HepG2 (cell line): Measurements from ENCODE around the gene KRTAP21-2. TPM values are rescaled to one million over a fixed set of nuclear protein-coding genes. Genes with fewer than 3 reads are reported as not detected.

ENCODE experiments used
- ATAC-seq: fragments of 200-7000 bp; cut with Tn5 transposase; 3 replicates; pipeline ENCODE4 v1.9.1; 2020; ENCODE audit warnings: mild to moderate bottlenecking, moderate library complexity
- BruUV-seq: library from RNA; stranded (reverse); fragments of 400-500 nt; replicated peaks from 2 replicates; lab custom pipeline; 2021; lab: Mats Ljungman, UMichigan
- CTCF ChIA-PET: fragments of 300-600 bp; formaldehyde crosslinking; extraction: SDS; loops from one replicate; lab custom pipeline; 2021; ENCODE audit warnings: low total read pairs, inconsistent platforms, low intra/inter-chr PET ratio; lab: Yijun Ruan, JAX
- POLR2A ChIA-PET: fragments of 350-600 bp; sonication (Branson Sonifier 250); formaldehyde crosslinking; loops from one replicate; lab custom pipeline; 2020; ENCODE audit warnings: antibody characterized with exemption, inconsistent platforms; lab: Yijun Ruan, JAX
- DNase-seq: peaks from one replicate; pipeline ENCODE4 v3.0.0-alpha.2; 2015; ENCODE audit warnings: low spot score
- FAIRE-seq: peaks from 3 replicates; lab custom pipeline; 2011; peaks lifted over from hg19 to GRCh38; lab: Jason Lieb, UNC
- H2AFZ ChIP-seq: one replicate; pipeline ENCODE4 v1.6.1; 2011; ENCODE audit warnings: low read length, inconsistent platforms
- H3K27ac ChIP-seq: fragments of 300-600 bp; 3 replicates; pipeline ENCODE4 v1.8.0; 2011; ENCODE audit warnings: mixed run types, mild to moderate bottlenecking, mixed read lengths, low read length, inconsistent platforms; ENCODE audit not compliant: insufficient read depth; ENCODE audit errors: extremely low read length
- H3K27me3 ChIP-seq, 2 experiments: fragments of 200-600 bp in 1 of 2; 2 replicates in 1 of 2; 3 replicates in 1 of 2; pipeline versions ENCODE4 v1.6.0 to v1.8.0; 2011; ENCODE audit warnings: low read length in 2 of 2, mild to moderate bottlenecking in 2 of 2, moderate library complexity in 2 of 2, inconsistent platforms in 1 of 2; ENCODE audit not compliant: insufficient read depth in 2 of 2, control insufficient read depth in 1 of 2
- H3K36me3 ChIP-seq, 2 experiments: fragments of 200-600 bp in 1 of 2; replicated peaks in 1 of 2; 2 replicates in 1 of 2; 3 replicates in 1 of 2; pipeline versions ENCODE4 v1.5.1 to v1.8.0; 2011; ENCODE audit warnings: low read length in 2 of 2, inconsistent platforms in 1 of 2; ENCODE audit not compliant: insufficient read depth in 2 of 2, control insufficient read depth in 1 of 2
- H3K4me1 ChIP-seq: 2 replicates; pipeline ENCODE4 v1.5.1; 2012; ENCODE audit warnings: low read length, inconsistent platforms; ENCODE audit not compliant: insufficient read depth
- H3K4me2 ChIP-seq: 2 replicates; pipeline ENCODE4 v1.6.0; 2011; ENCODE audit warnings: low read depth, low read length, inconsistent platforms
- H3K4me3 ChIP-seq, 3 experiments: fragments of 200-600 bp in 1 of 3; sonication (generic), shearing (Covaris generic) in 1 of 3; replicated peaks in 1 of 3; 2 replicates each; pipeline ENCODE4 v1.5.1; 2011 to 2016; ENCODE audit warnings: low read length in 3 of 3, inconsistent platforms in 2 of 3, low read depth in 2 of 3, mild to moderate bottlenecking in 2 of 3, control low read depth in 1 of 3, mixed read lengths in 1 of 3; ENCODE audit not compliant: insufficient read depth in 1 of 3
- H3K79me2 ChIP-seq: one replicate; pipeline ENCODE4 v1.6.1; 2011; ENCODE audit warnings: low read length, inconsistent platforms; ENCODE audit not compliant: insufficient read depth
- H3K9ac ChIP-seq: 2 replicates; pipeline ENCODE4 v1.6.0; 2011; ENCODE audit warnings: mild to moderate bottlenecking, low read depth, low read length, inconsistent platforms; ENCODE audit not compliant: insufficient read depth
- H3K9me3 ChIP-seq: 2 replicates; pipeline ENCODE4 v1.5.1; 2012; ENCODE audit warnings: mild to moderate bottlenecking, low read length
- H4K20me1 ChIP-seq: 2 replicates; pipeline ENCODE4 v1.6.0; 2011; ENCODE audit warnings: inconsistent platforms, mild to moderate bottlenecking, low read length, moderate library complexity; ENCODE audit not compliant: insufficient read depth
- CREB1 ChIP-seq, 2 experiments: fragments of 450-650 bp in 1 of 2; IDR thresholded peaks; 2 replicates each; pipeline ENCODE4 v1.6.1; 2016 to 2017; ENCODE audit warnings: control low read depth in 1 of 2, mild to moderate bottlenecking in 1 of 2, missing compliant biosample characterization in 1 of 2, missing genetic modification characterization in 1 of 2
- CREM ChIP-seq, 2 experiments: sonication (generic) in 1 of 2; formaldehyde crosslinking in 1 of 2; IDR thresholded peaks; 2 replicates each; pipeline versions ENCODE4 v1.4.0 to v1.6.1; 2016 to 2020; ENCODE audit warnings: antibody characterized with exemption in 1 of 2, mild to moderate bottlenecking in 1 of 2, missing genetic modification reagents in 1 of 2
- ETV6 ChIP-seq: sonication (generic); formaldehyde crosslinking; conservative IDR thresholded peaks from 2 replicates; pipeline ENCODE4 v1.4.0; 2020; ENCODE audit warnings: missing genetic modification reagents
- GRHL1 ChIP-seq: sonication (generic); formaldehyde crosslinking; conservative IDR thresholded peaks from 2 replicates; pipeline ENCODE4 v1.8.0; 2022; ENCODE audit warnings: missing genetic modification reagents
- RFXANK ChIP-seq: IDR thresholded peaks from 2 replicates; pipeline ENCODE4 v1.6.1; 2016
- SYNCRIP ChIP-seq: fragments of 200-400 bp; formaldehyde crosslinking; IDR thresholded peaks from 2 replicates; pipeline ENCODE4 v1.6.1; 2018; ENCODE audit warnings: mild to moderate bottlenecking, low read depth, low read length; ENCODE audit not compliant: insufficient read depth
- ZBTB7A ChIP-seq: sonication (generic); formaldehyde crosslinking; IDR thresholded peaks from 2 replicates; pipeline ENCODE4 v1.8.0; 2022; ENCODE audit warnings: mild to moderate bottlenecking, missing genetic modification reagents
- ZNF235 ChIP-seq: sonication (generic); formaldehyde crosslinking; IDR thresholded peaks from 2 replicates; pipeline ENCODE4 v1.8.1; 2023; ENCODE audit warnings: mild to moderate bottlenecking, missing genetic modification reagents, borderline replicate concordance
- ZNF329 ChIP-seq: sonication (generic); formaldehyde crosslinking; IDR thresholded peaks from 2 replicates; pipeline ENCODE4 v1.9.0; 2021; ENCODE audit warnings: low read depth, mild to moderate bottlenecking, missing genetic modification reagents
- ZNF484 ChIP-seq: sonication (generic); formaldehyde crosslinking; IDR thresholded peaks from 2 replicates; pipeline ENCODE4 v1.5.1; 2020; ENCODE audit warnings: mild to moderate bottlenecking, low read depth, missing genetic modification reagents, borderline replicate concordance
- ZNF550 ChIP-seq: sonication (generic); formaldehyde crosslinking; IDR thresholded peaks from 2 replicates; pipeline ENCODE4 v1.4.0; 2020; ENCODE audit warnings: mild to moderate bottlenecking, missing genetic modification reagents, borderline replicate concordance
- ZNF709 ChIP-seq: sonication (generic); formaldehyde crosslinking; IDR thresholded peaks from 2 replicates; pipeline ENCODE4 v1.5.0; 2020; ENCODE audit warnings: mild to moderate bottlenecking, missing genetic modification reagents
- ZNF784 ChIP-seq: sonication (generic); formaldehyde crosslinking; IDR thresholded peaks from 2 replicates; pipeline ENCODE4 v1.5.1; 2020; ENCODE audit warnings: missing genetic modification reagents, mild to moderate bottlenecking, borderline replicate concordance
- ZNF816 ChIP-seq: sonication (generic); formaldehyde crosslinking; IDR thresholded peaks from 2 replicates; pipeline ENCODE4 v1.8.0; 2022; ENCODE audit warnings: missing genetic modification reagents, mild to moderate bottlenecking, borderline replicate concordance
- WGBS: methylation state at CpG from one replicate; pipeline ENCODE4 v1.1.6; 2017; ENCODE audit warnings: low lambda C conversion rate; 5-methylcytosine and 5-hydroxymethylcytosine counted together
- in situ Hi-C: cut with HindIII; loops from 2 replicates; pipeline ENCODE4 v1.10.0; 2017; ENCODE audit warnings: low pct_unique_long_range_greater_than_20kb; ENCODE audit not compliant: extremely low pct_ligation_motif_present
- intact Hi-C: fragments of 100-400 bp; cut with micrococcal nuclease; formaldehyde crosslinking; loops from one replicate; pipeline ENCODE4 v1.10.0; 2022; ENCODE audit not compliant: unreplicated experiment
- polyA plus RNA-seq, 8 experiments: library from polyadenylated mRNA; depleted of rRNA in 3 of 8; stranded (reverse) in 7 of 8; unstranded in 1 of 8; fragments of >200 nt; fragmentation: Illumina TruSeq in 4 of 8; extraction: Trizol in 4 of 8; gene quantifications; 2 replicates each; pipeline versions ENCODE4 v1.2.1 to v1.2.3, GENCODE V29; 2011 to 2016; ENCODE audit warnings: low read depth in 4 of 8, missing spikeins in 1 of 8, mixed read lengths in 1 of 8; ENCODE audit not compliant: insufficient read depth in 1 of 8
- total RNA-seq, 5 experiments: library from RNA; depleted of rRNA; stranded (reverse); fragments of >200 nt; fragmentation: Illumina TruSeq; extraction: Trizol; gene quantifications; 2 replicates each; pipeline ENCODE4 v1.2.3, GENCODE V29; 2016; ENCODE audit warnings: low read depth in 1 of 5
- TF ChIP-seq, protein P1 (sequence below): IDR thresholded peaks from 2 replicates; pipeline ENCODE4 v1.6.1; 2012; ENCODE audit warnings: low read depth, low read length, improper control_type of control experiment

KRTAP21-2 gene
- total and polyA plus RNA-seq, 2 of the 13 experiments (the other 11 are each of a cell fraction or from before 2014, with no cell fraction given) = not detected

- no peak for TF ChIP-seq CREB1 (IDR thresholded peaks at IDR 0.05)
- TF ChIP-seq CREB1 (CRISPR knock-in tag; IDR thresholded peaks at IDR 0.05) = no peak
- TF ChIP-seq GRHL1 (CRISPR knock-in tag) = no peak
Measured at GRCh38 chr21:30760776-30761175, 13.7 kb upstream of the KRTAP21-2 start (continued).

DNA sequence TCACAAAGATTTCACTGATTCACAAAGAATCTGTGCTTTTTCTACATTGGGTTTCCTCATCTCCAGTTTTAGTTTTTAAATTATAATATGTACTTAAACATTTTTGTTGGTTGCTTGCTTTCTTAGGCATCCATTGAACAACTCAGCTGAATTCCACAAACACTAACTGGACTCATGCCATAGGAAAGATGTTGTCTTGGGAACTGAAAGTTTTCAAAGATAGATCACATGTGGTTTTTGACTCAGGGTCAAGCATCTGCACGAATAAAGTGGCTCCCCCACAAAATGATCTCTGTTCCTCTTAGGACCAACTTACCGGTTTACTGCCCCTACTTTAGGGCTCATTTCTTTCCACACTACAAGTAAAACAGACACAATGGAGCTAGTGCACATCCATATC, 11.2 kb upstream of the KRTAP21-2 start:
- H3K27me3 ChIP-seq = no peaks in the 10 kb centered on the region
- no peak for FAIRE-seq
- H3K36me3 ChIP-seq = no peaks in the 10 kb centered on the region
- intact Hi-C loops = no loop called here
- no peak overlapping the region for H3K9ac ChIP-seq
- ChIA-PET CTCF (no interaction called here), POLR2A (no interaction called here)
- H3K79me2 ChIP-seq = no peaks in the 10 kb centered on the region
- no peak for DNase-seq
- TF ChIP-seq ETV6 (CRISPR knock-in tag) (no peak), ZNF235 (CRISPR knock-in tag) (no peak), ZNF550 (no peak), ZNF784 (CRISPR knock-in tag) (no peak), ZNF484 (CRISPR knock-in tag) (no peak), ZNF816 (CRISPR knock-in tag) (no peak), CREM (IDR thresholded peaks at IDR 0.05) (no peak), CREM (CRISPR knock-in tag; IDR thresholded peaks at IDR 0.05) (no peak), ZBTB7A (no peak), ZNF709 (no peak), ZNF329 (no peak), SYNCRIP (no peak), RFXANK (CRISPR knock-in tag) (no peak)
- TF ChIP-seq, protein P1, sequence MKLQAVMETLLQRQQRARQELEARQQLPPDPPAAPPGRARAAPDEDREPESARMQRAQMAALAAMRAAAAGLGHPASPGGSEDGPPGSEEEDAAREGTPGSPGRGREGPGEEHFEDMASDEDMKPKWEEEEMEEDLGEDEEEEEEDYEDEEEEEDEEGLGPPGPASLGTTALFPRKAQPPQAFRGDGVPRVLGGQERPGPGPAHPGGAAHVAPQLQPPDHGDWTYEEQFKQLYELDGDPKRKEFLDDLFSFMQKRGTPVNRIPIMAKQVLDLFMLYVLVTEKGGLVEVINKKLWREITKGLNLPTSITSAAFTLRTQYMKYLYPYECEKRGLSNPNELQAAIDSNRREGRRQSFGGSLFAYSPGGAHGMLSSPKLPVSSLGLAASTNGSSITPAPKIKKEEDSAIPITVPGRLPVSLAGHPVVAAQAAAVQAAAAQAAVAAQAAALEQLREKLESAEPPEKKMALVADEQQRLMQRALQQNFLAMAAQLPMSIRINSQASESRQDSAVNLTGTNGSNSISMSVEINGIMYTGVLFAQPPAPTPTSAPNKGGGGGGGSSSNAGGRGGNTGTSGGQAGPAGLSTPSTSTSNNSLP = no peak
- 10% methylated on average over 2 of the region's 2 CpGs for WGBS
- H2AFZ ChIP-seq = no peak overlapping the region
- in situ Hi-C loops = no loop called here
- no peaks in the 10 kb centered on the region for H3K4me1 ChIP-seq
- no peak overlapping the region for H3K4me2 ChIP-seq
- no peak overlapping the region for H3K4me3 ChIP-seq
- H4K20me1 ChIP-seq = no peaks in the 10 kb centered on the region
- ATAC-seq = no peak
- no peak overlapping the region for H3K27ac ChIP-seq
- BruUV-seq = no TSS peak
- peaks cover 96% of the 10 kb centered on the region for H3K9me3 ChIP-seq
